Endodermal cell (in vitro differentiated cells): ENCODE results near the gene IFI27. TPM values are rescaled to one million over a fixed set of nuclear protein-coding genes. Genes with fewer than 3 reads are reported as not detected.
A peak's percentile ranks its signal among the peaks of the same experiment; 100 is the strongest.

ENCODE experiments used
- DNase-seq: peaks from one replicate; pipeline ENCODE4 v3.0.0-alpha.2; 2017
- H3K27ac ChIP-seq: 2 replicates; pipeline ENCODE4 v1.5.1; 2013; ENCODE audit warnings: mild to moderate bottlenecking, low read depth, low read length, moderate library complexity
- H3K27me3 ChIP-seq: 2 replicates; pipeline ENCODE4 v1.6.1; 2013; ENCODE audit warnings: mild to moderate bottlenecking, low read length, moderate library complexity; ENCODE audit not compliant: insufficient read depth, control insufficient read depth, poor library complexity, severe bottlenecking
- H3K36me3 ChIP-seq: 2 replicates; pipeline ENCODE4 v1.7.0; 2013; ENCODE audit warnings: mild to moderate bottlenecking, low read length, moderate library complexity; ENCODE audit not compliant: control insufficient read depth, insufficient read depth
- H3K4me1 ChIP-seq: one replicate; pipeline ENCODE4 v1.7.0; 2013; ENCODE audit warnings: low read length; ENCODE audit not compliant: control insufficient read depth, insufficient read depth
- H3K4me3 ChIP-seq: 2 replicates; pipeline ENCODE4 v1.5.1; 2013; ENCODE audit warnings: mild to moderate bottlenecking, low read length, moderate library complexity
- H3K9ac ChIP-seq: 2 replicates; pipeline ENCODE4 v1.6.1; 2013; ENCODE audit warnings: mild to moderate bottlenecking, low read length, moderate library complexity; ENCODE audit not compliant: poor library complexity, severe bottlenecking; ENCODE audit errors: extremely low read depth
- H3K9me3 ChIP-seq: 2 replicates; pipeline ENCODE4 v1.6.1; 2013; ENCODE audit warnings: mild to moderate bottlenecking, low read length, moderate library complexity; ENCODE audit not compliant: control insufficient read depth
- H3K27ac Mint-ChIP-seq: 2 replicates; pipeline ENCODE4 v1.8.0; 2020; ENCODE audit warnings: mixed read lengths
- H3K27me3 Mint-ChIP-seq: 2 replicates; pipeline ENCODE4 v1.8.0; 2021; ENCODE audit warnings: mild to moderate bottlenecking, mixed read lengths; ENCODE audit not compliant: insufficient read depth
- H3K36me3 Mint-ChIP-seq: 2 replicates; pipeline ENCODE4 v1.8.0; 2020; ENCODE audit warnings: low read depth, mixed read lengths
- H3K4me1 Mint-ChIP-seq: 2 replicates; pipeline ENCODE4 v1.8.0; 2020; ENCODE audit warnings: mixed read lengths
- H3K4me3 Mint-ChIP-seq: 2 replicates; pipeline ENCODE4 v1.8.0; 2020; ENCODE audit warnings: mild to moderate bottlenecking, moderate library complexity, mixed read lengths
- H3K9me3 Mint-ChIP-seq: 2 replicates; pipeline ENCODE4 v1.8.0; 2020; ENCODE audit warnings: mild to moderate bottlenecking, mixed read lengths
- CTCF ChIP-seq: fragments of 200-600 bp; sonication (generic); conservative IDR thresholded peaks from 2 replicates; pipeline ENCODE4 v1.5.0; 2021; ENCODE audit warnings: antibody characterized with exemption, mild to moderate bottlenecking
- WGBS, 2 experiments: methylation state at CpG; one replicate each; pipeline versions ENCODE4 v1.1.5 to v1.1.7; 2013; ENCODE audit warnings: missing lambda C conversion rate in 2 of 2, mixed read lengths in 1 of 2; ENCODE audit not compliant: insufficient coverage in 1 of 2, insufficient read length in 1 of 2; 5-methylcytosine and 5-hydroxymethylcytosine counted together
- total RNA-seq, 2 donors: library from RNA; stranded (reverse); fragmentation: NEBNext Ultra II Directional in 1 of 2; extraction: Animal tissue kit (Norgen Biotek cat#: 25700) in 1 of 2; gene quantifications; 2 replicates in 1 of 2; 3 replicates in 1 of 2; pipeline ENCODE4 v1.2.1, GENCODE V29; 2021

Gene IFI27
- total RNA-seq, 2 donors from 2014 or later = 1.9 to 9.0 TPM

- Mint-ChIP-seq H3K4me1 (peaks cover 9% of the 10 kb centered on the region), H3K9me3 (no peaks in the 10 kb centered on the region), H3K4me3 (no peak overlapping the region), H3K27me3 (peaks cover 13% of the 10 kb centered on the region), H3K27ac (no peak overlapping the region), H3K36me3 (no peaks in the 10 kb centered on the region)
- Histone ChIP-seq H3K9me3 (peaks cover 5% of the 10 kb centered on the region), H3K27me3 (no peaks in the 10 kb centered on the region), H3K36me3 (no peaks in the 10 kb centered on the region), H3K4me1 (no peaks in the 10 kb centered on the region), H3K27ac (no peak overlapping the region), H3K4me3 (no peak overlapping the region), H3K9ac (no peak overlapping the region)
- 94 to 95% methylated on average over 2 to 3 of the region's 3 CpGs for WGBS, 2 experiments
- DNase-seq = peak; percentile 60
- no peak for TF ChIP-seq CTCF
Measured at GRCh38 chr14:94165744-94166143, 55.2 kb downstream of the IFI27 start.

Other genes starting within 250 kb of the IFI27 start
- not detected for gene FAM181A, start 183.4 kb upstream of the IFI27 start, total RNA-seq
- under 1 TPM in 1 of 2 donors, not detected in 1; 0.11 TPM for gene ASB2, start 134.2 kb upstream of the IFI27 start, total RNA-seq
- gene CCDC197, start 113.4 kb upstream of the IFI27 start, total RNA-seq = not detected
- gene OTUB2, start 84.4 kb upstream of the IFI27 start, total RNA-seq = 1 to 10 TPM; 6.3 to 6.7 TPM
- gene DDX24, start 29.5 kb upstream of the IFI27 start, total RNA-seq = 100 to 1,000 TPM; 131 to 137 TPM
- 10 to 100 TPM; 40.0 to 47.2 TPM for gene IFI27L1, start 29.4 kb upstream of the IFI27 start, total RNA-seq
- gene IFI27L2, start 18.9 kb downstream of the IFI27 start, total RNA-seq = 10 to 100 TPM; 36.0 to 43.7 TPM
- 1 to 10 TPM; 4.6 to 8.4 TPM for gene PPP4R4, start 63.6 kb downstream of the IFI27 start, total RNA-seq
- gene SERPINA10, start 182.5 kb downstream of the IFI27 start, total RNA-seq = not detected
- gene SERPINA6, start 212.6 kb downstream of the IFI27 start, total RNA-seq = not detected